Tibial nerve (tissue), 4 donors: Measurements from ENCODE around the gene MOB3A. TPM values are rescaled to one million over a fixed set of nuclear protein-coding genes. Genes with fewer than 3 reads are reported as not detected.

Experiments
- DNase-seq, 2 donors: peaks; one replicate each; pipeline ENCODE4 v3.0.0-alpha.2; 2019; ENCODE audit warnings: low spot score in 2 of 2
- H3K27ac ChIP-seq, 4 donors: fragments of 200-600 bp; sonication (generic) in 3 of 4; one replicate each; pipeline ENCODE4 v1.5.1; 2017 to 2019; ENCODE audit warnings: mild to moderate bottlenecking in 1 of 4
- H3K27me3 ChIP-seq, 2 donors: fragments of 200-600 bp; sonication (generic) in 1 of 2; one replicate each; pipeline versions ENCODE4 v1.5.1 to v1.6.0; 2017 to 2019
- H3K36me3 ChIP-seq, 3 donors: fragments of 200-600 bp; sonication (generic); one replicate each; pipeline ENCODE4 v1.5.1; 2018 to 2019
- H3K4me1 ChIP-seq, 4 donors: fragments of 200-600 bp; sonication (generic) in 3 of 4; one replicate each; pipeline ENCODE4 v1.5.1; 2017 to 2019
- H3K4me3 ChIP-seq, 4 donors: fragments of 200-600 bp; sonication (generic) in 3 of 4; one replicate each; pipeline ENCODE4 v1.5.1; 2017 to 2019; ENCODE audit warnings: mild to moderate bottlenecking in 1 of 4, moderate library complexity in 1 of 4
- H3K9me3 ChIP-seq, 4 donors: fragments of 200-600 bp; sonication (generic) in 3 of 4; one replicate each; pipeline ENCODE4 v1.5.1; 2017 to 2019
- CTCF ChIP-seq, 5 experiments: fragments of 200-600 bp in 3 of 5; fragments of 450-650 bp in 2 of 5; sonication (generic) in 3 of 5; IDR thresholded peaks; one replicate each; pipeline ENCODE4 v1.5.1; 2016 to 2019; ENCODE audit warnings: antibody characterized with exemption in 5 of 5, mild to moderate bottlenecking in 3 of 5, moderate library complexity in 2 of 5
- EP300 ChIP-seq, 2 donors: sonication (generic); formaldehyde crosslinking; IDR thresholded peaks; one replicate each; pipeline ENCODE4 v1.6.1; 2017; ENCODE audit warnings: antibody characterized with exemption in 2 of 2, mild to moderate bottlenecking in 1 of 2
- POLR2A ChIP-seq, 2 donors: fragments of 450-650 bp; IDR thresholded peaks; one replicate each; pipeline ENCODE4 v1.6.1; 2017; ENCODE audit warnings: antibody characterized with exemption in 2 of 2, mild to moderate bottlenecking in 2 of 2, moderate library complexity in 2 of 2
- WGBS, 2 donors: methylation state at CpG; one replicate each; pipeline ENCODE4 v1.1.5; 2018; 5-methylcytosine and 5-hydroxymethylcytosine counted together
- total RNA-seq, 4 donors: library from RNA; depleted of rRNA; stranded (reverse); fragments of >200 nt; gene quantifications; one replicate each; pipeline ENCODE4 v1.1.0, GENCODE V29; 2016

Gene MOB3A
- total RNA-seq, 4 donors from 2014 or later: 31.7 to 70.8 (median 35.2) TPM

- 3 to 19% methylated on average over 6 to 36 of the region's 93 CpGs for WGBS, 2 donors
- TF ChIP-seq POLR2A (IDR thresholded peaks at IDR 0.05) (peak; percentile 100), EP300 (IDR thresholded peaks at IDR 0.05) (peak; percentile 94 to 98), CTCF (IDR thresholded peaks at IDR 0.05) (peak; percentile 56 to 82 (median 79))
- Histone ChIP-seq H3K4me1 (peaks cover 9 to 74% (median 62%) of the 10 kb centered on the region in 4 donors), H3K4me3 (peak within 1 kb of the TSS; percentile 94 to 100 (median 98)), H3K36me3 (peaks cover 0 to 12% (median 4%) of the 10 kb centered on the region in 3 donors), H3K27me3 (no peaks in the 10 kb centered on the region), H3K9me3 (no peaks in the 10 kb centered on the region), H3K27ac (peak within 1 kb of the TSS; percentile 99 to 100 (median 99))
- peak; percentile 89 to 94 for DNase-seq
Observed at GRCh38 chr19:2050991-2051772, 44.9 kb downstream of the MOB3A start, which contains the start of gene MKNK2. Gene MKNK2 (minus strand): TSS chr19:2051244. CDS start chr19:2050851, 393 bp downstream.

- Histone ChIP-seq H3K4me1 (peaks cover 2 to 74% (median 61%) of the 10 kb centered on the region in 4 donors), H3K27ac (peak overlapping the region; percentile 99), H3K27me3 (no peaks in the 10 kb centered on the region), H3K4me3 (peak overlapping the region; percentile 94 to 100 (median 98)), H3K36me3 (peaks cover 0 to 20% (median 9%) of the 10 kb centered on the region in 3 donors), H3K9me3 (no peaks in the 10 kb centered on the region)
- DNase-seq: no peak
- TF ChIP-seq POLR2A (IDR thresholded peaks at IDR 0.05): no peak
- TF ChIP-seq CTCF (IDR thresholded peaks at IDR 0.05): no peak
- TF ChIP-seq EP300 (IDR thresholded peaks at IDR 0.05): no peak
- WGBS, 2 donors: 0% methylated on average over 4 to 29 of the region's 49 CpGs
Observed at GRCh38 chr19:2050349-2050990, 45.7 kb downstream of the MOB3A start.

GRCh38 chr19:2049741-2050348 is 46.3 kb downstream of the MOB3A start:
- peaks cover 0 to 74% (median 61%) of the 10 kb centered on the region in 4 donors for H3K4me1 ChIP-seq
- WGBS, 2 donors: 0% methylated on average over 16 of the region's 16 CpGs

GRCh38 chr19:2048959-2049740 is 47.0 kb downstream of the MOB3A start:
- Histone ChIP-seq H3K9me3 (no peaks in the 10 kb centered on the region), H3K27ac (peak overlapping the region; percentile 99), H3K36me3 (peaks cover 0 to 33% (median 9%) of the 10 kb centered on the region in 3 donors), H3K4me3 (peak overlapping the region; percentile 94 to 100 (median 98)), H3K27me3 (no peaks in the 10 kb centered on the region), H3K4me1 (peaks cover 0 to 74% (median 64%) of the 10 kb centered on the region in 4 donors)
- TF ChIP-seq CTCF (IDR thresholded peaks at IDR 0.05) (no peak), EP300 (IDR thresholded peaks at IDR 0.05) (peak; percentile 41 to 76)
- DNase-seq: no peak
- 9 to 16% methylated on average over 7 of the region's 27 CpGs for WGBS, 2 donors

More at GRCh38 chr19:2049741-2050348, 46.3 kb downstream of the MOB3A start:
- Histone ChIP-seq H3K27me3 (no peaks in the 10 kb centered on the region), H3K9me3 (no peaks in the 10 kb centered on the region), H3K36me3 (peaks cover 0 to 26% (median 9%) of the 10 kb centered on the region in 3 donors), H3K27ac (peak overlapping the region; percentile 99), H3K4me3 (peak overlapping the region; percentile 94 to 100 (median 98))
- peak in 1 of 2 donors; percentile 79 for TF ChIP-seq POLR2A (IDR thresholded peaks at IDR 0.05)
- peak in 1 of 5 experiments; percentile 15 for TF ChIP-seq CTCF (IDR thresholded peaks at IDR 0.05)
- TF ChIP-seq EP300 (IDR thresholded peaks at IDR 0.05): peak; percentile 76 to 89
- peak; percentile 80 to 81 for DNase-seq
